ENCODE data around the gene ZMAT3. TPM values are rescaled to one million over a fixed set of nuclear protein-coding genes. Genes with fewer than 3 reads are reported as not detected.
"Not testable (repeated sequence)": the region's sequence is repeated elsewhere in the genome, so short reads cannot be mapped to it uniquely, and the experiment has no call there.

ZMAT3 gene
- total RNA-seq, 1 donor from 2014 or later, result 18.7 TPM

DNA sequence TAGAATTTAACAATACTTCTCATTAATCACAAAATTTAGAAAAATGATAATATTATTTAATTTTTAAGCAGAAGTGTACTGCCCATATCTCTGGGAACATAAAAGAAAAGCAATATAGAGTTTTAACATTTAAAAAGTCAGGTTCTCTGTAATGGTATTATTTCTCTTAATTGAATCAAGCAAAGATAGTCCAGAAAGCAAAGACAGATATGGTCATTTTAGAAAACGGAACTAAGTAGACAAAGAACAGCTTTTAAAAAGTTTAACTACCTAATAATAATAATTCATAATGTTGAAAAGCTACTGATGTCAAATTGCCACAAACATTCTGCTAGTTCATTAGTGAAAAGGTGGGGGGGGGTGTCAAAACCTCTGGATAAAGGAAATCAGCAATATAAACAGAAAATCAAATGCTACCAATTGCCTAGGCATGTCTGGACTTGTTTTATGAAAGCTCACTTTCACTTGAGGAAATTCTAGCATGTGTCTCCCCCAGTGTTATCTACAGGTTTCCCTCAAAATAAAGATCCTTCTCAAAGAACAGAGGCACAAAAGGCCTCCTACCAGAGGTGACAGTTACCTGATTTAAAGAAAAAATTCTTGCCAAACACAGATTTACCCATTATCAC is 1.7 kb downstream of the ZMAT3 start:
- peak; percentile 51 to 76 for DNase-seq (ENCODE audit: low read depth in 2 of 2)

DNA sequence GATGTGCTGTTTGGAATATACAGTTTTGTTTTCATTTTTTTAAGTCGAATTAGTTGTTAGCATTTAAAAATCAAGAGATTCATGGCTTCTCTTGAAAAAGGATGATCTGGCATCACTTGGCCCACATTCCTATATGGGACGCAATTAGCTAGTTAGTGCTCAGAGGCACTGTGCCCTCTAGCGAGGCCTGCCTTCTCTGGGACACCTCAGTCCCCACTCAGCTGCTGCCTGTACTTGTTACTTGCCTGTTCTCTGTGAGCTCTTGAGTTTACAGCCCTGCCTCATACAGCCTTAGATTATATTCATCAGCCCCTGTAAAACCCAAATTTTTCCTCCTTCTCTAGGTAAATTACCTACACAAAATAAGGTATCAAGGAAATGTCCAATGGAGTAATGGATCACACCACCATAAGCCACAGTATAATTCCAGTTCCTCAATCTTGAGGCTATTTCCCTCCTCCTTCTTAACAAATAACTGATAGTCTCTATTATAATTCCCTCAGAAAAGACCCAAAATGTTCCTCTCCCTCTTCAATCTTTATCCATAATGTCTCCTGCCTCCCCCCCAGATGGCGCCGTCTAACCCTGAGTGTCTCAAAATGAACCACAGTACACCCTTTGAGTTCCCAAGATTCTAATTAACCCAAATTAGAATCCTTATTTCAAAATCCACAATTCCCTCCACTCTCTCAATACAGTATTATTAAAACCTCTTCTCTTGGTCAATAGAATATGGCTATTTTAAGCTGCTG is 2.7 kb downstream of the ZMAT3 start:
- peak; percentile 39 to 75 for DNase-seq (ENCODE audit: low read depth in 2 of 2)

DNA sequence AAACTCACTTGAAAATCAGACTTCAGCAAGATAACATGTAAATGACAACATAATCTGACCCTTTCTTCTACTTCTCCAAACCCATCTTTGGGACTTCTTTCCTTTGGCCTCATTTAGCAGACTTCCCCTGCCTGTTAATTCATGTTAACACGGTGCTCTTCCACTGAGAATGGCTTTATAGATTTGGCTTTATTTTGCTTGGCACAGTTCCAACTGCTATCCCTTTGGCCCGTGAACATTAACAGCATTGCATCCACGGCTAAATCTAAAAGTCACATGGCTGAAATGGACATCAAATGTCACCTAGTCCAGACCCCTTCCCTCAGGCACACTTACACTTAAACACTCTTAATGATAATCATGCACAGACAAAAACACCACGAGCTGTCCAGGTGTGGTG is 3.8 kb downstream of the ZMAT3 start:
- peak; percentile 23 to 78 for DNase-seq (ENCODE audit: low read depth in 2 of 2)

GRCh38 chr3:179067291-179067690 is 4.3 kb downstream of the ZMAT3 start:
- DNase-seq (ENCODE audit: low read depth in 2 of 2), result no peak

- DNase-seq (ENCODE audit: low read depth in 2 of 2), result peak; percentile 79 to 90
Observed at GRCh38 chr3:179063945-179064560, 7.6 kb downstream of the ZMAT3 start.

GRCh38 chr3:179056326-179056725 is 15.3 kb downstream of the ZMAT3 start:
- no peak for DNase-seq (ENCODE audit: low read depth in 2 of 2)

- DNase-seq (ENCODE audit: low read depth in 2 of 2), result not testable (repeated sequence)
Observed at GRCh38 chr3:179054565-179054964, 17.0 kb downstream of the ZMAT3 start.

DNA sequence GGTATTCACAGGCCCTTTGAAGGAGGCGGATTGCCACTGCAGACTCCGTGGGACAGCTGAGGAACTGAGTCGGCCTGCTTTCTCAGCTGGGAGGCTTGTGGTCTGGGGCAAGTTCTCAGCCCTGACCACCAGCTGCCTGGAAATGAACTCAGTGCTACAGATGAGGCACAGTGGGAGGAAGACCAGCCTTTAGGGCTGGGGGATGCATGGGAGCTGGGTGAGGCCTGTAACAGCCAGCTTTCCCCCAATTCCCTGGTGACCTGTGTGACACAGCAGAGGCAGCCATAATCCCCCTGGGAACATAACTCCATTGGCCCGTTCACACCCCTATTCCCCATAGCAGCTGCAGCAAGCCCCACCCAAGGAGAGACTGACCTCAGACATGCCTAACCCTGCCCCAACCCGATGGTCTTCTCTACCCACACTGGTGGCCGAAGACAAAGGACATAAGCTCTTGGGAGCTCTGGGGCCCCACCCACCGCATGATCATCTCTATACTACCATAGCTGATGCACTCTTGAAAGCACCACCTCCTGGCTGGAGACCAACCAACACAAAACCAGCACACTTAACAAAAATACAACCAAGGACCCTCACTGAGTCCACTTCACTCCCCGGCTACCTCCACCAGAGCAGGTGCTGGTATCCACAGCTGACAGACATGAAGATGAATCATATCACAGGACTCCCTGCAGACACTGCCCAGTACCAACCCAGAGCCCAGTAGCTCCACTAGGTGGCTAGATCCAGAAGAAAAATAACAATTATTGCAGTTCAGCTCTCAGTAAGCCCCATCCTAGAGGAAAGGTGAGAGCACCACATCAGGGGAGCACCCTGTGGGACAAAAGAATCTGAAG is 24.9 kb downstream of the ZMAT3 start:
- DNase-seq (ENCODE audit: low read depth in 2 of 2), result peak in 1 of 2 donors; percentile 5

DNA sequence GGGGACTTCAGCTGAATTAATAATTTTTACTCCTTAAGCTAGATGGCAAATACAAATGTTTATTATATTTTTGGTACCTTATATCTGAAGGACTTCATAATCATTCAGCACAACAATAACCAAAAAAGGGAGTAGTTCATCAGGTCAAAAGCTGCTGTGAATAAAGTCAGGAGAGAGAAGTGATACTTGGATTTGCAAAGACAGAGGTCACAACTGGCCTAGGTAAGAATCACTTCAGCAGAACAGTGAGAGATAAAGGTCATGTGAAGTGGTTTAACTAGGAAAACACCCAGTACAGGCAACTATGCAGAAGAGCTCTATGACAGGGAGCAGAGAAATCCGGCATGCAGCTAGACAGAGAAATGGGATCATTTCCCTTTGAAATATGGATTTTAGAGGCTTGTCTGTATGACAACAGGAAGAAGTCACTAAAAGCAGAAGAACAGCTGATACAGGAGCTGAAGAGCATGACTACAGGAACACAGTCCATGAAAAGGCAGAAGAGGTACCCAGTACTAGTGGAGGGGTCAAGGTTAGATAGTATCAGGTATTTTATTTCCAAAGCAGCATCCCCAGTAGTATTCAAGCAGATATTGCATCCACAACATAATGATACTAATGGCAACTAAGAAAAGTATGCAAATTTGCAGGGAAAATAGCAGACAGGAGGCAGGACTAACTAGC is 25.7 kb downstream of the ZMAT3 start:
- peak in 1 of 2 donors; percentile 12 for DNase-seq (ENCODE audit: low read depth in 2 of 2)

DNA sequence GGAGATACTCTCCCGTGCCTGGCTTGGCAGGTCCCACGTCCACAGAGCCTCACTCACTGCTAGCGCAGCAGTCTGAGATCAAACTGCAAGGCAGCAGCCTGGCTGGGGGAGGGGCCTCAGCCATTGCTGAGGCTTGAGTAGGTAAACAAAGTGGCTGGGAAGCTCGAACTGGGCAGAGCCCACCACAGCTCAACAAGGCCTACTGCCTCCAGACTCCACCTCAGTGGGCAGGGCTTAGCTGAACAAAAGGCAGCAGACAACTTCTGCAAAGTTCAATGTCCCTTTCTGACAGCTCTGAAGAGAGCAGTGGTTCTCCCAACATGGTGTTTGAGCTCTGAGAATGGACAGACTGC is 32.7 kb downstream of the ZMAT3 start:
- DNase-seq (ENCODE audit: low read depth in 2 of 2), result not testable (repeated sequence)

DNA sequence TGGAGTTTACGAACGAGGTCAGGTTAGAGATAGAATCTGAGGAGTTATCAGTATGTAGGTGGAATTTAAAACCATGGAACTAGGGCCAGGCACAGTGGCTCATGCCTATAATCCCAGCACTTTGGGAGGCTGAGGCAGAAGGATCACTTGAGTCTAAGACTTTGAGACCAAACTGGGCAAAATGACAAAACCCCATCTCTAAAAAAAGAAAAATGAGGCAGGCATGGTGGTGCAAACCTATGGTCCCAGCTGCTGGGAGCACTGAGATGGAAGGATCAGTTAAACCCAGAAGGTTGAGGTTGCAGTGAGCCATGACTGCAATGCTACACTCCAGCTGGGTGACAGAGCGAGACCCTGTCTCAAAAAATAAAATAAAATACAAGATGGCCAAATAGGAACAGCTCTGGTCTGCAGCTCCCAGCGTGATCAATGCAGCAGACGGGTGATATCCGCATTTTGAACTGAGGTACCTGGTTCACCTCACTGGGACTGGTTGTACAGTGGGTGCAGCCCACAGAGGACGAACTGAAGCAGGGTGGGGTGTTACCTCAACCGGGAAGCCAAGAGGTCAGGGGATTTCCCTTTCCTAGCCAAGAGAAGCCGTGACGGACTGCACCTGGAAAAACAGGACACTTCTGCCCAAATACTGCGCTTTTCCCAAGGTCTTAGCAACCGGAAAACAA is 33.3 kb downstream of the ZMAT3 start:
- no peak for DNase-seq (ENCODE audit: low read depth in 2 of 2)

GRCh38 chr3:179037351-179037750 is 34.3 kb downstream of the ZMAT3 start:
- DNase-seq (ENCODE audit: low read depth in 2 of 2), result peak in 1 of 2 donors; percentile 24

GRCh38 chr3:179036626-179037300 is 34.8 kb downstream of the ZMAT3 start:
- DNase-seq (ENCODE audit: low read depth in 2 of 2), result no peak

DNA sequence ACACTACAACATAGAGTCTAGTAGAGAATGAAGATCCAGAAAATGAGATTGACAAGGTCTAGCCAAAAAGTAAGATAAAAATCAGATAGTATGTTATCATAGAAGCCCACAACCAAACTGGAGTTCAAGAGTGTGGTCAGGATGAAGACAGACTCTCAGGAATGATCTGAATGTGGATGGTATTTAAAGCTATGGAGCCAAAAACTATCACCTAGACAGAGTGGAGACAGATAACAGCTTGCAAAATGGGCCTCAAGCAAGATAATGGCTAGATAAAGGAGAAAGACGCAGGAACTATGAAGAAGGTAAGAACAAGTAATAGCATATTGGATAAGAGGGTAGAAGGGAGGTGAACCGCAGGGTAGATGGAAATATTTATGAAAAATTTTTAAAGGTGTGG is 35.4 kb downstream of the ZMAT3 start:
- DNase-seq (ENCODE audit: low read depth in 2 of 2), result no peak

- no peak for DNase-seq (ENCODE audit: low read depth in 2 of 2)
Observed at GRCh38 chr3:179035232-179035631, 36.4 kb downstream of the ZMAT3 start.

GRCh38 chr3:179033304-179033657 is 38.3 kb downstream of the ZMAT3 start:
- not testable (repeated sequence) for DNase-seq (ENCODE audit: low read depth in 2 of 2)

GRCh38 chr3:179032454-179033303 is 38.9 kb downstream of the ZMAT3 start:
- not testable (repeated sequence) for DNase-seq (ENCODE audit: low read depth in 2 of 2)

- no peak for DNase-seq (ENCODE audit: low read depth in 2 of 2)
Observed at GRCh38 chr3:179029096-179029495, 42.5 kb downstream of the ZMAT3 start.

DNA sequence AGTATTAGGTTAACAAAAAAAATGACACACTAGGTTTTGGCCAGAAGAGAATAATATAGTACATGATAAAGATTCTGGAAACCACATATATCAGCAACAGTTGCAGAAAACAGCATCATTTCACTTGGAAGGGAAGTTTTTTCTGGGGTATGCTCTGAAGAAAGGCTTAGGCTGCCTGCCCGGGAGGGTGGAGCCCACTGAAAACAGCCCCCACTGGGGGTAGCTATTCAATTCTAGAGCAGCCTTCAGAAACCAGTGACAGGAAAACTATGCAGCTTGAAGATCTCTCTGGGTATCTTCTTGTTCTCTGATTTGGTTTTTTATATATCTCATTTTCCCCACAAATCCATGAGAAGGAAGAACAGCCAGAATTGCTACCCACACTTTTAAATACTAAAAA is 43.2 kb downstream of the ZMAT3 start:
- DNase-seq (ENCODE audit: low read depth in 2 of 2), result no peak

Data from lung microvascular endothelial cell (primary cell).